IMR-90 (cell line): ENCODE data around the gene ITGA6.

Experiments
- CTCF ChIP-seq: conservative IDR thresholded peaks from 2 replicates; pipeline ENCODE4 v1.5.1; 2012; ENCODE audit warnings: mild to moderate bottlenecking, low read depth, low read length, improper control_type of control experiment
- FOS ChIP-seq: fragments of 150-350 bp; IDR thresholded peaks from 2 replicates; pipeline ENCODE4 v1.6.1; 2016; ENCODE audit warnings: low read depth, low read length
- POLR2A ChIP-seq: IDR thresholded peaks from 2 replicates; pipeline ENCODE4 v1.6.1; 2012; ENCODE audit warnings: mild to moderate bottlenecking, low read depth, low read length
- RAD21 ChIP-seq: IDR thresholded peaks from 2 replicates; pipeline ENCODE4 v1.6.1; 2012; ENCODE audit warnings: low read length, improper control_type of control experiment
- RCOR1 ChIP-seq: IDR thresholded peaks from 2 replicates; pipeline ENCODE4 v1.6.1; 2012; ENCODE audit warnings: mild to moderate bottlenecking, low read length, improper control_type of control experiment; ENCODE audit not compliant: insufficient replicate concordance
- RFX5 ChIP-seq: IDR thresholded peaks from 2 replicates; pipeline ENCODE4 v1.8.0; 2012; ENCODE audit warnings: low read depth, mild to moderate bottlenecking, low read length, moderate library complexity
- SMC3 ChIP-seq: fragments of 150-350 bp; IDR thresholded peaks from 2 replicates; pipeline ENCODE4 v1.6.1; 2016; ENCODE audit warnings: low read depth, mild to moderate bottlenecking, antibody characterized with exemption, low read length, moderate library complexity
- USF2 ChIP-seq: fragments of 150-350 bp; IDR thresholded peaks from 2 replicates; pipeline ENCODE4 v1.6.1; 2017; ENCODE audit warnings: mild to moderate bottlenecking, antibody characterized with exemption, low read length, low read depth

- TF ChIP-seq SMC3 = no peak
- no peak for TF ChIP-seq CTCF
- no peak for TF ChIP-seq RAD21
- TF ChIP-seq RFX5 = no peak
- no peak for TF ChIP-seq POLR2A
- TF ChIP-seq RCOR1 = no peak
- TF ChIP-seq USF2 = no peak
- no peak for TF ChIP-seq FOS
Observed at GRCh38 chr2:172416447-172417058, 10.8 kb upstream of the ITGA6 start.
